Stimulated activated CD8-positive, alpha-beta memory T cell treated with anti-CD3 and anti-CD28 coated beads, Interleukin-12 subunit alpha, Interleukin-12 subunit beta, amount 100 ng/mL, for 24 hours (primary cell): ENCODE results near the gene TLCD3A.
"Not testable (repeated sequence)": the region's sequence is repeated elsewhere in the genome, so short reads cannot be mapped to it uniquely, and the experiment has no call there.

Source experiments
- DNase-seq: peaks from one replicate; pipeline ENCODE4 v3.0.0-alpha.2; 2020; ENCODE audit errors: extremely low read depth

Gene TLCD3A

DNA sequence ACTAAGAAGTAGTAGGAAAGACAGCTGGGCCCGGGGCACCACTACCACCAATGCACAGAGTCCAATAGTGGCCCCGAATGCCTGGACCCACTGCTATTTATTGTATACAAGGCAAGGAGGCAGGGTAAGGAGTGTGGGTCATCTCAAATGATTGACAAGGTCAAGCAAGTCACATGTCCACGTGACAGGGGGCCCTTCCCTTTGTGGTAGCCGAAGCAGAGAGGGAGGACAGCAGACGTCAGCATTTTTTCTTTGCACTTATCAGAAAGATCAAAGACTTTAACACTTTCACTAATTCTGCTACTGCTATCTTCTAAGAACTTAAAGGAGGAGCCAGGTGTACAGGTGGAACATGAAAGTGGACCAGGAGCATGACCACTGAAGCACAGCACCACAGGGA is 24.3 kb upstream of the TLCD3A start:
- DNase-seq, result no peak

DNA sequence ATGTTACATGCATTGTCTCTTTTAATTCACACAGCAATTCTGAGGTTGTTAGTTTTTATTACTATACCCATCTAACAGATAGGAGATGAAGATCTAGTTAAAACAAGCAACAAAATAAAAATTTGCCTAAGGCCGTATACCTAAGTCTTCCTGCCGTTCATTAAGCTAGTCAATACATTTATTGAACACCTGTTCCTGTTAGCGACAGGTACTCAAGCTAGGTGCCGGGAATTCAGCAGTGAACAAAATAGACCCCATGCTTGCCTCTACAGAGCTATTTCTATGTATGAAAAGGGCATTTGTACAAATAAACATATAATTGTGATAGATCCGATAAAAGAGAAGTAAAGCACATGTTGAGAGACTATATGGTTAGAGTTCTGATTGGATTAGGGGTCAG is 14.3 kb upstream of the TLCD3A start:
- no peak for DNase-seq

DNA sequence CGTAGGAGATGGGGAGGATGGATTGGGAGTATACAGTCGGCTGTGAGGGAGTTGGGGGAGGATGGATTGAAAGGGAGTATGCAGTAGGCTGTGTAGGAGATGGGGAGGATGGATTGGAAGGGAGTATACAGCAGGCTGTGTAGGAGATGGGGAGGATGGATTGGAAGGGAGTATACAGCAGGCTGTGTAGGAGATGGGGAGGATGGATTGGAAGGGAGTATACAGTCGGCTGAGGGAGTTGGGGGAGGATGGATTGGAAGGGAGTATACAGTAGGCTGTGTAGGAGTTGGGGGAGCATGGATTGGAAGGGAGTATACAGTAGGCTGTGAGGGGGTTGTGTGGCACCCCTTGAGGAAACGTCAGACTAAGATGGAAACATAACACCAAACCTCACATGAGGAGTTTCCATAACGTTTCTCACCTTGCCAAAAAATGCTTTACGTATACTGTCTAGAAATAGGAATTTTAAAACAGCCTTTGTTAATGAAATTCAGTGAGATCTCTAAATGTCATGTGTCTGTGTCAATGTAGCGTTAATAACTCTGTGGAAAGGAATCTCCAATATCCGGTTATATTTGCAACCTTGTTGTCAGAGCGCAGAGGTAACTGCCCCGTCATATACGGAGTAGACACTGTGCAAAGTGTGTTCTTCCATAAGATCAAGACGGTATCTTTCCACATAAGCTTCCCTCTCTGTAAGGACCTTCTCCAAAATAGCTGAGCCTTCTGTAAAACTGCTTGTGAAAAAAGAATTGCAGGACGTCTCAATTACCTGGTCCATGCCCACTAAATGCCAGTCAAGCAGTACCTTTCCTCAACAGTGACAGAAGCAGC is 11.5 kb upstream of the TLCD3A start:
- DNase-seq, result no peak

DNA sequence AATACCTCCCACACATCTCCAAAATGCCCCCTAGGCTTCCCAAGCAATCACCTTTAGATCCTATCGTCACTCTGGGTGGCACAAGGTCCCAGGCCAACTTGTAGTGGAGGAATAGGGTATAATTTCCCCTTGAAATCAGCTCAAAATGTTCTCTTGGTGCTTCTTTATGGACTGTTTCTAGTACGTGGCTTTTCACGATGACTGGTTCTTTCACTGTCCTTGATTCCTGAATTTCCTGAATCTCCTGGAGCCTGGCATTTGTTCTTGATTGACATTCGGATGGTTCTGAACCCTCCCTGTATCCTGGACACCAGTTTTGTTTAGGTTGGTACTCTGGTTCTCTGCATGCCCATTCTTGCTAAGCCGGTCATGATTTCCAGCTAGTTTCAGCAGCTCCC is 10.9 kb upstream of the TLCD3A start:
- DNase-seq, result no peak

DNA sequence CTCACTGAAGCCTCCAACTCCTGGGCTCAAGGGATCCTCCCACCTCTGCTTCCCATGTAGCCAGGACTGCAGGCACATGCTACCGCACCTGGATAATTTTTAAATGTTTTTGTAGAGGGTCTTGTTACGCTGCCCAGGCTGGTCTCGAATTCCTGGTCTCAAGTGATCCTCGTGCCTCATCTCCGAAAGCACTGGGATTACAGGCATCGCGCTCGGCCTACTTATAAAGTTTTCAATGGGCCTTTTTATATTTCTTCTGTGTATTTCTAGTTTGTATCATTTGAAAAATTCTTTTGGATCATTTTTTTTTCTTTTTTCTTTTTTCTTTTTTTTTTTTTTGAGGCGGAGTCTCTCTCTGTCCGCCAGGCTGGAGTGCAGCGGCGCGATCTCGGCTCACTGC is 7.3 kb upstream of the TLCD3A start:
- no peak for DNase-seq

DNA sequence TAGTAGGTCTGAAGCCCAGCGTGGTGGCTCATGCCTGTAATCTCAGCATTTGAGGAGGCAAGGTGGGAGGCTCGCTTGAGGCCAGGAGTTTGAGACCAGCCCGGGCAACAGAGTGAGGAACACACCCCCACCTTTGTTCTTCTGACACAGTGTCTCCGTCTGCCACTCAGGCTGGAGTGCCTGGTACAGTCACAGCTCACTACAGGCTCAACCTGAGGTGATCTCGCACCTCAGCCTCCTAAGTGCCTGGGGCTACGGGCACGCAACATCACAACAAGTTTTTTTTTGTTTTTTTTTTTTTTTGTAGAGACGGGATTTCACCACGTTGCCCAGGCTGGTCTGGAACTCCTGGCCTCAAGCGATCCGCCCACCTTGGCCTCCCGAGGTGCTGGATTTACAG is 6.7 kb upstream of the TLCD3A start:
- DNase-seq, result no peak

DNA sequence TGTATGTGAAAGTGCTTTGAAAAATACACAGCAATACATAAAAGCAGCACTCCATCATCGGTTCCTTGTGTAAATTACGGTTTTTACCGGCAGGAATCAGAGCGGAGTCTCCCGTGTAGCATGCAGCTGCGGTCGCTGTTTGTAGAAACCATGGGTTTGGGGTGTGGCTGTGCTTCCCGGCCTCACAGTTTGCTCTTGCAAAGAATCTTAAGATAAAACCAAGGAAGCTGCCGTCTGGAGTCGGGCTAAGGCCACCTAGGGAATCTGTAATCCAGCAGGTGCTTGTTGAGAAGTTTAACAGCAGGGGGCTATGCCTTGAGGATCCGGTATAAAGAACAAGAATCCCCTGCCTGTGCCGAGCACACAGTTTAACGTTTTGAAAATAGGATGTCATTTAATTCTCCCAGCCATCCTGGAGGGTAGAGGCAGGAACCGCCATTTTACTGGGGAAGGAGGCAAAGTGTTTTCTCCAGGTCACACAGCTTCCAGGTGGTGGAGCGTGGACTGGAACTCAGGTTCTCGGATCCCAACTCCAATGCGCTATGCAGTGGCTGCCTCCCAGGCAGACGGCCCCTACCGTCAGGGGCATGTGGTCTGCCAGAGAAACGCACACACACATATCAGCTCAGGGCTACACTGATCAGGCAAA is 6.0 kb upstream of the TLCD3A start:
- no peak for DNase-seq

DNA sequence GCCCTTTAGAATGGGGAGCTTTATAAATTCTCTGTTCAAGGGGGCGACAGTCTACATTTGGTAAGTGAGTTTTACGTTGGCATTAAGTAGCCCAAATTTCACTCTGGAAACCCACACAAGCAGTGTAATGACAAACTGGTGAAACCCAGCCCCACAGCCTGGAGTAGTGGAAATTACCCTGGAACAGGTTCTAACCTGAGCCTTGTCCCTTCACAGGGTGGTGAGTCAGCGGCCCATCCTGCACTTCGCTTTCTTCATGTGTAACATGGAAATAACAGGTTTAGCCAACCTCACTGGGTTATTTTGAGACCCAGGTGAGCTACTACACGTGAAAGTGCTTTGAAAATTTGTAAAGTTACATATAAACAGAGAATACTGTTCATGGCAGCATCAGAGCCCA is 3.5 kb upstream of the TLCD3A start:
- DNase-seq, result no peak

DNA sequence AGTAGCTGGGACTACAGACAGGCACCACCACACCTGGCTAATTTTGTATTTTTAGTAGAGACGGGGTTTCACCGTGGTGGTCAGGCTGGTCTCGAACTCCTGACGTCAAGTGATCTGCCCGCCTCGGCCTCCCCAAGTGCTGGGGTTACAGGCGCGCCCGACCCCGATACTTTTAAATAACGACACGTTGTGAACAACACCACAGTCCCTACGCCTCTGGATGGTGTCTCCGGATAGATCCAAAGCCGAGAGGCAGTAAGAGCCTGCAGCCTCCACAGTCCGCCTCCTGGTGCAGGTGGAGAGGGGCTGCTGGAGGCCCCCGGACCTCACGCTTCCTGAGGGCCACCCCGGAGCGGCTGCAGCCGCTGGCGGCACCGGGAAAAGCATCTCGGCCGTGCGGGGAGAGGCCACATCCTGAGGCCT is 741 bp upstream of the TLCD3A start:
- no peak for DNase-seq

DNA sequence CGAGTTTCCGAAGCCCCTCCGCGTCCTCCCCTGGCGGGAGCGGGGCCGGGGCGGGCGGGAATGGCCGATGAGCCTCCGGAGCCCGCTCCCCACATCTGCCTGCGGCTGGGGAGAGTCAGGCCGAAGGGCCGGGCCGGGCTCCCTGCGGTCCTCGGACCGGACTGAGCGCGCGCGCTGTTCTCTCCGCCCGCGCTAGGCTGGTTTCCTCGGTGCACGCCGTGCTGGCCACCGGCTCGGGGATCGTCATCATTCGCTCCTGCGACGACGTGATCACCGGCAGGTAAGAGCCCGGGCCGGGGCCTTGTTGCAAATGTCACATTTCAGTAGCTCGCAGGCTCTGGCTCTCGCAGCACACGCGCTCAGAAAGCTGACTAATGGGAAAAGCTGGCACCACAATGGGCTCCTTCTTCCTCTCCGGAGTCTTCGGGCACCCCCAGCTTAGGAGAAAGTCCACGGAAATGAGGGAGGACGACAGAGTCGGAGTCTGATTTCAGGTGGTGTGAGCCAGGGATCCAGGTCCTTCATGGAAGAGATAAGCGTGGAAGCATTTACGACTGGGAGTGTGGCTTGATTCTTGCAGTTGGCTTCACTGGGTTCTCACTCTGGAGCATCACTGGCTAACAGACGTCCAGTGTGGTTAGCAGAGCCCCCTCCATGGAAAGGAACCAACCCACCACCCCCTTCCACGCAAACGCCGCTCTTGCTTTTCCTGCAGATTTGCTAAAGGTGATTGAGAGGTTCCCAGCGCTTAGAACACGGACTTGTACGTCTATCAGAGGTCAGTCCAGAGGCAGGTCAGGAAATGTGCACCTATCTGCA is 715 bp downstream of the TLCD3A start:
- DNase-seq, result no peak

DNA sequence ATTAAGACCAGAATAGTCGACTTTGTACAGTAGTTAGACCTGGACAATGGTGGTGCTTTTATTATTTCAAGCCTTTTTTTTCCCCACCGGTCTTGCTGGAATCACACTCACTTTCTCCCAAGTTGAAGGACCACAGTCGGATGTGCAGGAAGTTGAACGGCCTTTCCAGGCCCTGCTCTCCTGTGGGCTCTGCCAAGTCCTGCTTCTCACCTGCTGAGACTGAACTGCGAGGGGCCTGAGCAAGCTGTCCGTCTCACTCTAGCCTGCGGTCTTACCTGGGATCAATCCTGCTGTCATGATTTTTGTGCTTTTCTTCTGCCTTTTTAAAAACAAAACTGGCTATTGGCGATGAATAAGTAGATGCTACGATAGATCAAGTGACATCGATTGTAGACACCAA is 1.3 kb downstream of the TLCD3A start:
- DNase-seq, result no peak

DNA sequence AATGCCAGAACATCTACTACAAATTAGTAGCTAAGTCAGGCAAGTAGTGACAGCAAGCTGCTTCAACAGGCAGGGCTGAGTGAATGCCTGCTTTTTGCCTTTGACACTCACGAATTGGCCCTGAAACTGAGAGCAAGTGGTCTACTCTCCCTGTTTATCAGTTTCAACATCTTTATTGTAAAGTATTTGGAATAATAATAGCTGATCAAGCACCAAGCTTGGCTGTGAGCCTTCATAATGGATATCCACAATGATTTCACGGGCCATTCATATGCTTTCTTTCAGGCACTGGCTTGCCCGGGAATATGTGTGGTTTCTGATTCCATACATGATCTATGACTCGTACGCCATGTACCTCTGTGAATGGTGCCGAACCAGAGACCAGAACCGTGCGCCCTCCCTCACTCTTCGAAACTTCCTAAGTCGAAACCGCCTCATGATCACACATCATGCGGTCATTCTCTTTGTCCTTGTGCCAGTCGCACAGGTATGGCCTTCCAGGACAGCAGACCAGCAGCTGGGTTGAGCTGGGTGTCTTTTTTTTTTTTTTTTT is 5.2 kb downstream of the TLCD3A start:
- DNase-seq, result no peak

DNA sequence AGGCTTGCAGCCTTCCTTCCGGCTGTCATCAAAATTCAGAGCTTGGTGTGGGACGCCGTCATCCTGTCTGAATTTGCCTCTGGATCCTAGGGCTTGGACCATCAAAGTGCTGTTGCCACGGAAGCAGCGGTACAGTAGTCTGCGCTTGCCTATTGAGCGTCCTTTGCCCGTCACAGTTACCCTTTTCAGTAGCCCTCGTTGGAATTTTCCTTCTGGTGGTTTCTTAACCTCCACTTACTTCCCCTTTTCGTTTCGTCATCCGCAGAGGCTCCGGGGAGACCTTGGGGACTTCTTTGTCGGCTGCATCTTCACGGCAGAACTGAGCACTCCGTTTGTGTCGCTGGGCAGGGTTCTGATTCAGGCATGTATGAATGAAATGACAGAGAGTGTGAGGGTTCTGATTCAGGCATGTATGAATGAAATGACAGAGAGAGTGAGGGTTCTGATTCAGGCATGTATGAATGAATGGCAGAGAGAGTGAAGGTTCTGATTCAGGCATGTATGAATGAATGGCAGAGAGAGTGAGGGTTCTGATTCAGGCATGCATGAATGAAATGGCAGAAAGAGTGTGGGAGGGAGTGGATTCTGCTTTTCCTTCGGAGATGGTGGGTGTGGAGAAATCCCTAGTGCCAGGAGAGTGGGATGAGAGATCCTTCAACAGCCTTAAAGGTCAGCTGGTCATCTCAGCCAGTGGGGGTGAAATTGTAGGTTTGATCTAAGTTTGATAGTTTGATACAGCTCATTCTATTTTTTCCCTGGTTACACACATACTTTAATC is 8.0 kb downstream of the TLCD3A start:
- no peak for DNase-seq

DNA sequence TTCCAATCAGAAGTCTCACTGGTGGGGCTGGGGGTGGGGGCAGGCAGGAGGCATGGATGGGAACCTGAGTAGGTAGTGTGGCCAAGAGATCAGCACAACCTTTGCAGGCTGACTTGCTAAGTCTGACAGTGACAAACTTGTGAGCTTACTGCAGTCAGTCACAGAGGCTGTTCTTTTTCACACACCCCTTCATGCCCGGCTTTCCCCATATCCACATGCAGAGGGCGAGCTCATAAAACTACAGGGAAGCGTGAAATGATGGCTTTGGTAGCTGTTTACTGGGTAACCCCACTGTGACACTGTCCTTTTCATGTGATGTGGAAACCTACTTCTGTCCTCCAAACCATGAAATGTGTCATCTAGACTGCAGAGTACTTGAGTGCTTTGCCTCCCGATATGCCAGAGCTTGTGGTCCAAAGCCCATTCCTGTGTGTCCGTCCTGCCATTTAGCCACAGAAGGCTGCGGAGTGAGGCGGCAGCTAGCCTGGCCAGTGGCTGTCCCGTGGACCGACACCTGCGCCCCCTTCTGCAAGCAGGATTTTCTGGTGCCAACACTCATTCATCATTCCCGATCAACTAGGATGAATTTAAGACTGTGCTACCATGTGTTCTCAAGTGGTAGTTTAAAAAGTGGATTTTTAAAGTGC is 9.9 kb downstream of the TLCD3A start:
- no peak for DNase-seq

DNA sequence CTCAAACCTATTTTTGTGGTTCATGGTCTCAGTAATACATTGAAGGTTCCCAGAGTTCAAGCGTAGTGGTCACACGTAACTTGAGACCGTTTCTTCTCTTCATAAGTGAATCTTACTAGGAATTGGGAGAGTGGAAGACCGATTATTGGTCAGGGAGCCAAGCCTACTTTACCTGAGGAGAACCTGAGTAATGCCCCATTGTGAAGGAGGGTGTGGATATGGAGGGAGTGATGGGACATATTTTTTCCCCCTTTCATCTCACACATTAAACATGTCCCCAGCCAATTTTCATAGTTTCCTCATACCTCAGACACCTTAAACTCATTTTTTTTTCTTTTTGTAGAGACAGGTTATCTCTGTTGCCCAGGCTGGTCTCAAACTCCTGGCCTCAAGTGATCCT is 10.7 kb downstream of the TLCD3A start:
- no peak for DNase-seq

DNA sequence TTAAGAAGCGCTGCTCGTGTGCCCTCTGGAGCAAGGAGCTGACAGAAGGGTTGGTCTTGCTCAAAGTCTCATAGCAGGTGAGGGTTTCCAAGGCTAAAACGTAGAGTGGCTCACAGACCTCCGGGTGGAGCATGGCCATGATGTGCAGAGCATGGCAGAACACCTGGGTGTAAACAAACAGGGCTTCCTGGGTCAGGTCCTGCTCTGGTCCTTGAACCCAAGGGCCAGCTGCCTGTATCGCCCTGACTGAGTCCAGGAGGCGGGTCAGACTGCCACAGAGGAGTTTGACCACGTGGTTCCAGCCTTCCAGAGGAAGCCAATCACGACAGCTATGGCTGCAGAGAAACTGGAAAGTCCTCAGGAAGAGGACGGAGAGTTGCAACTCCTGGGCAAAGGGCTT is 12.5 kb downstream of the TLCD3A start:
- no peak for DNase-seq

DNA sequence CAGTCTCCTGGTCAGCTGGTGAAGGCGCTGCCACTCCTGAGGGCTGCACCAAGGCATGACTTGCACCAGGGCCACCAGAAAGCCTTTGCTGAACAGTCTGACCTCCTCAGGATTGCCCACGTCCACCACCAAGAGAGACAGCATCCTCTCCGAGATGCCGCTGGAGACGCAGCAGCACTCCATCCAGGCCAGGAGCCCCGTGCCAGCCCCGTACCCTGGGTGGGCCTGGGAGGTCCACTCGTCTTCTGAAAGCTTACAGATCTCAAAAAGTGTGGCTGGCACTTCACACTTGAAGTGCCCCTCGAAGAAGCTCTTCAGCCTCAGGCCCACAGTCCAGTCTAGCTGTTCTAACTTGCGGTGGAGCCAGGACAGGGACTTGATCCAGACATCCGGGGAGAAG is 13.0 kb downstream of the TLCD3A start:
- no peak for DNase-seq

DNA sequence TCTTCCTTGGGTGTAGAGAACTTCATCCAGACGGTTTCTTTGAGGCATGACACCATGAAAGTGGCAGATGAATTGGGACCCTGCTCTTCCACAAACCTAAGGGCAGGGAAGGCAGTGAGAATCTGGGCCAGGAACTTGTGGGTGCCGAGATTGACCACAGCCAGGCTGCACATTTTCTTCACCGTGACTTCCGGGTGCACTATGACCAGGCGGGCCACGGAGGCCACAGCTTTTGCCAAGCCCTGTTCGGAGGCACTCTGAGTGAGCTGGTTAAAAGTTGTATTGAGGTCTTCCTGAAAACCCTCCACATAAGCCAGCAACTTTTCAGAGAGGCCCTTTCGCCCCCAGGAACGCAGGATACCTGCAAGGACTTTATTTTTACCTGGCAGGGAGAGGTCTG is 13.8 kb downstream of the TLCD3A start:
- DNase-seq, result no peak

DNA sequence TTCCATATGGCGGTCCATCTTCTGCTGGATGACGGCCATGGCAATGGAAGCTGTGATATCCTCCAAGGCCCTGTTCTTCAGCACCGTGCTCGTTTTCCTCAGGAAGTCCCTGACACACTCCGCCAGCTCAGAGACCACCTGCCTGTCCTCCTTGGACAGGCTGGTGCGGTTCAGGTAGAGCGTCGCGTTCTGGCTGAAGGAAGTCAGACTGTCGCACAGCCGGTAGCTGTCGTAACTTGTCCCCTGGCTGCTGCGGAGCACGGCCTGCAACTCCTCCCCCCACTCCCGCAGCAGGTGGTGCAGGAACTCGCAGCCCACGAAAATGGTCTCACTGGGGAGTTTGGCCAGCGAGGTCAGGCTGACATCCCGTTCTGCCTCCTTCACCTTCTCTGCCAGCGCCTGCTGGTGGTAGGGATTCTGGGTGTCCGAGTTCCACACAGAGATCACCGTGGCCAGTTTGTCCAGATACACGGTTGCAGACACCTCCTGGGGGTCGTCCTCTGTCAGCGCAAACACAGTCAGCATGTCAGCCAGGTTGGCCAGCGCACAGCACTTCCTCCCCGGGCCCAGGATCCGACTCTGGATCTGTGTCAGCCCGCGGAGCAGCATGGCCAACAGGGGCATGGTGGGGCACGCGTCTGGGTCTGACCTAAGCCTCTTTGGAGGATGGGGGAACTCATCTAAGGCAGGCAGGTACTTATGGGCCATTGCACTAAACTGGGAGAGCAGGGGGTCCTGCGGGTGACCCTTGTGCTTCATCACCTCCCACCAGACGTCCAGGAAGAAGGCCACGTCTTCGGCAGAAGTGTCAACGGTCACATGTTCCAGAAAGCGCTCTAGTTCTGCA is 14.6 kb downstream of the TLCD3A start:
- no peak for DNase-seq

DNA sequence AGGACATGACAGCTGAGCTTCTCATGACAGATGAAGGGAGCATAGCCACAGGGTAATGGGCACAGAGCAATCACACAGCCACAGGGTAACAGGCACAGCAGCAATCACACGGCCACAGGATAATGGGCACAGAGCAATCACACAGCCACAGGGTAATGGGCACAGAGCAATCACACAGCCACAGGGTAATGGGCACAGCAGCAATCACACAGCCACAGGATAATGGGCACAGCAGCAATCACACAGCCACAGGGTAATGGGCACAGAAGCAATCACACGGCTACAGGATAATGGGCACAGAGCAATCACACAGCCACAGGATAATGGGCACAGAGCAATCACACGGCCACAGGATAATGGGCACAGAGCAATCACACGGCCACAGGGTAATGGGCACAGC is 16.2 kb downstream of the TLCD3A start:
- not testable (repeated sequence) for DNase-seq
